Measurements from ENCODE around the gene PDGFRB.
A peak's percentile ranks its signal among the peaks of the same experiment; 100 is the strongest.

The PDGFRB gene

GRCh38 chr5:150135557-150136304 lies 19.9 kb downstream of the PDGFRB start:
- no peak overlapping the region for H3K9ac ChIP-seq (ENCODE audit: low read length in 5 of 5)
- H3K27ac ChIP-seq (ENCODE audit: low read depth, low read length): peak overlapping the region; percentile 17
- H3K9me3 ChIP-seq (ENCODE audit: control insufficient read depth in 5 of 5, low read length in 5 of 5): no peaks in the 10 kb centered on the region
- H3K36me3 ChIP-seq (ENCODE audit: control insufficient read depth in 5 of 5, insufficient read depth in 5 of 5, low read length in 5 of 5): peaks cover 0 to 26% (median 21%) of the 10 kb centered on the region in 5 donors
- peaks cover 0 to 19% (median 2%) of the 10 kb centered on the region in 5 donors for H3K27me3 ChIP-seq (ENCODE audit: control insufficient read depth in 5 of 5, insufficient read depth in 4 of 5, low read length in 5 of 5)
- H3K4me3 ChIP-seq (ENCODE audit: low read depth in 1 of 5, low read length in 5 of 5): no peak overlapping the region
- H3K4me1 ChIP-seq (ENCODE audit: control insufficient read depth in 5 of 5, insufficient read depth in 5 of 5, low read length in 5 of 5): peaks cover 7 to 70% (median 54%) of the 10 kb centered on the region in 5 donors

GRCh38 chr5:150134198-150134588 lies 21.5 kb downstream of the PDGFRB start:
- H3K4me3 ChIP-seq (ENCODE audit: low read depth in 1 of 5, low read length in 5 of 5): no peak overlapping the region
- no peak overlapping the region for H3K27ac ChIP-seq (ENCODE audit: low read depth, low read length)
- no peaks in the 10 kb centered on the region for H3K9me3 ChIP-seq (ENCODE audit: control insufficient read depth in 5 of 5, low read length in 5 of 5)
- H3K9ac ChIP-seq (ENCODE audit: low read length in 5 of 5): no peak overlapping the region
- peaks cover 7 to 70% (median 56%) of the 10 kb centered on the region in 5 donors for H3K4me1 ChIP-seq (ENCODE audit: control insufficient read depth in 5 of 5, insufficient read depth in 5 of 5, low read length in 5 of 5)
- H3K36me3 ChIP-seq (ENCODE audit: control insufficient read depth in 5 of 5, insufficient read depth in 5 of 5, low read length in 5 of 5): peaks cover 0 to 38% (median 28%) of the 10 kb centered on the region in 5 donors
- H3K27me3 ChIP-seq (ENCODE audit: control insufficient read depth in 5 of 5, insufficient read depth in 4 of 5, low read length in 5 of 5): peaks cover 0 to 17% (median 0%) of the 10 kb centered on the region in 5 donors

- peaks cover 0 to 17% (median 0%) of the 10 kb centered on the region in 5 donors for H3K27me3 ChIP-seq (ENCODE audit: control insufficient read depth in 5 of 5, insufficient read depth in 4 of 5, low read length in 5 of 5)
- H3K4me3 ChIP-seq (ENCODE audit: low read depth in 1 of 5, low read length in 5 of 5): no peak overlapping the region
- no peak overlapping the region for H3K9ac ChIP-seq (ENCODE audit: low read length in 5 of 5)
- peaks cover 5 to 65% (median 52%) of the 10 kb centered on the region in 5 donors for H3K4me1 ChIP-seq (ENCODE audit: control insufficient read depth in 5 of 5, insufficient read depth in 5 of 5, low read length in 5 of 5)
- H3K27ac ChIP-seq (ENCODE audit: low read depth, low read length): no peak overlapping the region
- H3K9me3 ChIP-seq (ENCODE audit: control insufficient read depth in 5 of 5, low read length in 5 of 5): no peaks in the 10 kb centered on the region
- peaks cover 4 to 43% (median 33%) of the 10 kb centered on the region in 5 donors for H3K36me3 ChIP-seq (ENCODE audit: control insufficient read depth in 5 of 5, insufficient read depth in 5 of 5, low read length in 5 of 5)
Observed at GRCh38 chr5:150133581-150134197, 22.0 kb downstream of the PDGFRB start.

- H3K4me1 ChIP-seq (ENCODE audit: control insufficient read depth in 5 of 5, insufficient read depth in 5 of 5, low read length in 5 of 5): peaks cover 2 to 56% (median 43%) of the 10 kb centered on the region in 5 donors
- no peak overlapping the region for H3K9ac ChIP-seq (ENCODE audit: low read length in 5 of 5)
- peaks cover 4 to 49% (median 38%) of the 10 kb centered on the region in 5 donors for H3K36me3 ChIP-seq (ENCODE audit: control insufficient read depth in 5 of 5, insufficient read depth in 5 of 5, low read length in 5 of 5)
- H3K27ac ChIP-seq (ENCODE audit: low read depth, low read length): no peak overlapping the region
- H3K9me3 ChIP-seq (ENCODE audit: control insufficient read depth in 5 of 5, low read length in 5 of 5): no peaks in the 10 kb centered on the region
- peaks cover 0 to 13% (median 0%) of the 10 kb centered on the region in 5 donors for H3K27me3 ChIP-seq (ENCODE audit: control insufficient read depth in 5 of 5, insufficient read depth in 4 of 5, low read length in 5 of 5)
- H3K4me3 ChIP-seq (ENCODE audit: low read depth in 1 of 5, low read length in 5 of 5): no peak overlapping the region
Observed at GRCh38 chr5:150132740-150133139, 22.9 kb downstream of the PDGFRB start.

GRCh38 chr5:150131978-150132694 lies 23.5 kb downstream of the PDGFRB start:
- H3K9me3 ChIP-seq (ENCODE audit: control insufficient read depth in 5 of 5, low read length in 5 of 5): no peaks in the 10 kb centered on the region
- H3K27me3 ChIP-seq (ENCODE audit: control insufficient read depth in 5 of 5, insufficient read depth in 4 of 5, low read length in 5 of 5): peaks cover 0 to 11% (median 0%) of the 10 kb centered on the region in 5 donors
- no peak overlapping the region for H3K27ac ChIP-seq (ENCODE audit: low read depth, low read length)
- H3K36me3 ChIP-seq (ENCODE audit: control insufficient read depth in 5 of 5, insufficient read depth in 5 of 5, low read length in 5 of 5): peaks cover 4 to 49% (median 39%) of the 10 kb centered on the region in 5 donors
- H3K9ac ChIP-seq (ENCODE audit: low read length in 5 of 5): no peak overlapping the region
- H3K4me1 ChIP-seq (ENCODE audit: control insufficient read depth in 5 of 5, insufficient read depth in 5 of 5, low read length in 5 of 5): peaks cover 2 to 50% (median 37%) of the 10 kb centered on the region in 5 donors
- H3K4me3 ChIP-seq (ENCODE audit: low read depth in 1 of 5, low read length in 5 of 5): no peak overlapping the region

- H3K27me3 ChIP-seq (ENCODE audit: control insufficient read depth in 5 of 5, insufficient read depth in 4 of 5, low read length in 5 of 5): peaks cover 0 to 8% (median 0%) of the 10 kb centered on the region in 5 donors
- H3K4me1 ChIP-seq (ENCODE audit: control insufficient read depth in 5 of 5, insufficient read depth in 5 of 5, low read length in 5 of 5): peaks cover 2 to 43% (median 35%) of the 10 kb centered on the region in 5 donors
- peak overlapping the region in 1 of 5 donors; percentile 31 for H3K9ac ChIP-seq (ENCODE audit: low read length in 5 of 5)
- H3K9me3 ChIP-seq (ENCODE audit: control insufficient read depth in 5 of 5, low read length in 5 of 5): no peaks in the 10 kb centered on the region
- H3K27ac ChIP-seq (ENCODE audit: low read depth, low read length): no peak overlapping the region
- H3K4me3 ChIP-seq (ENCODE audit: low read depth in 1 of 5, low read length in 5 of 5): no peak overlapping the region
- peaks cover 4 to 50% (median 42%) of the 10 kb centered on the region in 5 donors for H3K36me3 ChIP-seq (ENCODE audit: control insufficient read depth in 5 of 5, insufficient read depth in 5 of 5, low read length in 5 of 5)
Observed at GRCh38 chr5:150131461-150131860, 24.2 kb downstream of the PDGFRB start.

GRCh38 chr5:150130493-150130922 lies 25.1 kb downstream of the PDGFRB start:
- H3K27ac ChIP-seq (ENCODE audit: low read depth, low read length): no peak overlapping the region

GRCh38 chr5:150129813-150130492 lies 25.7 kb downstream of the PDGFRB start:
- Histone ChIP-seq H3K4me3 (ENCODE audit: low read depth in 1 of 5, low read length in 5 of 5) (peak overlapping the region in 4 of 5 donors; percentile 32 to 61 (median 44)), H3K9me3 (ENCODE audit: control insufficient read depth in 5 of 5, low read length in 5 of 5) (no peaks in the 10 kb centered on the region), H3K27ac (ENCODE audit: low read depth, low read length) (no peak overlapping the region), H3K9ac (ENCODE audit: low read length in 5 of 5) (peak overlapping the region in 1 of 5 donors; percentile 4), H3K27me3 (ENCODE audit: control insufficient read depth in 5 of 5, insufficient read depth in 4 of 5, low read length in 5 of 5) (peaks cover 0 to 5% (median 0%) of the 10 kb centered on the region in 5 donors), H3K4me1 (ENCODE audit: control insufficient read depth in 5 of 5, insufficient read depth in 5 of 5, low read length in 5 of 5) (peaks cover 2 to 35% (median 31%) of the 10 kb centered on the region in 5 donors), H3K36me3 (ENCODE audit: control insufficient read depth in 5 of 5, insufficient read depth in 5 of 5, low read length in 5 of 5) (peaks cover 4 to 58% (median 49%) of the 10 kb centered on the region in 5 donors)

More at GRCh38 chr5:150130493-150130922, 25.1 kb downstream of the PDGFRB start:
- H3K9ac ChIP-seq (ENCODE audit: low read length in 5 of 5): no peak overlapping the region
- H3K9me3 ChIP-seq (ENCODE audit: control insufficient read depth in 5 of 5, low read length in 5 of 5): no peaks in the 10 kb centered on the region
- no peak overlapping the region for H3K4me3 ChIP-seq (ENCODE audit: low read depth in 1 of 5, low read length in 5 of 5)
- H3K4me1 ChIP-seq (ENCODE audit: control insufficient read depth in 5 of 5, insufficient read depth in 5 of 5, low read length in 5 of 5): peaks cover 2 to 35% (median 35%) of the 10 kb centered on the region in 5 donors
- peaks cover 0 to 5% (median 0%) of the 10 kb centered on the region in 5 donors for H3K27me3 ChIP-seq (ENCODE audit: control insufficient read depth in 5 of 5, insufficient read depth in 4 of 5, low read length in 5 of 5)
- peaks cover 4 to 57% (median 48%) of the 10 kb centered on the region in 5 donors for H3K36me3 ChIP-seq (ENCODE audit: control insufficient read depth in 5 of 5, insufficient read depth in 5 of 5, low read length in 5 of 5)

- Histone ChIP-seq H3K4me3 (ENCODE audit: low read depth in 1 of 5, low read length in 5 of 5) (peak overlapping the region in 4 of 5 donors; percentile 32 to 61 (median 44)), H3K9ac (ENCODE audit: low read length in 5 of 5) (peak overlapping the region in 1 of 5 donors; percentile 4), H3K27ac (ENCODE audit: low read depth, low read length) (no peak overlapping the region), H3K9me3 (ENCODE audit: control insufficient read depth in 5 of 5, low read length in 5 of 5) (no peaks in the 10 kb centered on the region), H3K4me1 (ENCODE audit: control insufficient read depth in 5 of 5, insufficient read depth in 5 of 5, low read length in 5 of 5) (peaks cover 2 to 35% (median 31%) of the 10 kb centered on the region in 5 donors), H3K36me3 (ENCODE audit: control insufficient read depth in 5 of 5, insufficient read depth in 5 of 5, low read length in 5 of 5) (peaks cover 4 to 61% (median 48%) of the 10 kb centered on the region in 5 donors), H3K27me3 (ENCODE audit: control insufficient read depth in 5 of 5, insufficient read depth in 4 of 5, low read length in 5 of 5) (peaks cover 0 to 5% (median 0%) of the 10 kb centered on the region in 5 donors)
Observed at GRCh38 chr5:150129454-150129812, 26.2 kb downstream of the PDGFRB start.
